GM23338 (cell line): ENCODE data around the gene USP21. TPM values are rescaled to one million over a fixed set of nuclear protein-coding genes. Genes with fewer than 3 reads are reported as not detected.

Experiments used
- ATAC-seq: fragments of 200-7000 bp; cut with Tn5 transposase; 3 replicates; pipeline ENCODE4 v1.9.1; 2020
- DNase-seq: peaks from one replicate; pipeline ENCODE4 v3.0.0-alpha.2; 2015; ENCODE audit warnings: low spot score
- H2AFZ ChIP-seq: fragments of 200-600 bp; sonication (generic); 2 replicates; pipeline ENCODE4 v1.8.0; 2016; ENCODE audit warnings: antibody characterized with exemption, mild to moderate bottlenecking, moderate library complexity
- H3F3A ChIP-seq: fragments of 200-600 bp; sonication (generic); replicated peaks from 2 replicates; pipeline ENCODE4 v1.8.0; 2017; ENCODE audit warnings: antibody characterized with exemption, mixed run types, low read depth
- H3K27ac ChIP-seq: fragments of 200-600 bp; sonication (generic); 2 replicates; pipeline ENCODE4 v1.6.1; 2016; ENCODE audit warnings: low read depth
- H3K27me3 ChIP-seq: fragments of 200-600 bp; sonication (generic); 2 replicates; pipeline ENCODE4 v1.8.0; 2016; ENCODE audit warnings: mild to moderate bottlenecking, mixed run types, moderate library complexity; ENCODE audit not compliant: insufficient read depth
- H3K36me3 ChIP-seq: fragments of 200-600 bp; sonication (generic); 2 replicates; pipeline ENCODE4 v1.8.0; 2016; ENCODE audit warnings: mild to moderate bottlenecking; ENCODE audit not compliant: insufficient read depth
- H3K4me1 ChIP-seq: fragments of 200-600 bp; sonication (generic); 2 replicates; pipeline ENCODE4 v1.8.0; 2016; ENCODE audit warnings: mild to moderate bottlenecking, moderate library complexity; ENCODE audit not compliant: insufficient read depth
- H3K4me2 ChIP-seq: fragments of 200-600 bp; sonication (generic); 2 replicates; pipeline ENCODE4 v1.7.1; 2017; ENCODE audit warnings: mixed run types
- H3K4me3 ChIP-seq: fragments of 200-600 bp; sonication (generic); 2 replicates; pipeline ENCODE4 v1.6.1; 2016; ENCODE audit warnings: mixed run types
- H3K79me2 ChIP-seq: fragments of 200-600 bp; sonication (generic); replicated peaks from 2 replicates; pipeline ENCODE4 v1.8.0; 2017; ENCODE audit warnings: mild to moderate bottlenecking; ENCODE audit not compliant: insufficient read depth
- H3K9me2 ChIP-seq: fragments of 200-600 bp; sonication (generic); 2 replicates; pipeline ENCODE4 v1.8.0; 2017; ENCODE audit not compliant: insufficient read depth
- H4K20me1 ChIP-seq: fragments of 200-600 bp; sonication (generic); replicated peaks from 2 replicates; pipeline ENCODE4 v1.8.0; 2017; ENCODE audit warnings: mild to moderate bottlenecking; ENCODE audit not compliant: insufficient read depth
- H3K27ac Mint-ChIP-seq: 2 replicates; pipeline ENCODE4 v1.8.0; 2020; ENCODE audit warnings: inconsistent platforms, mild to moderate bottlenecking, moderate library complexity, mixed read lengths
- H3K27me3 Mint-ChIP-seq: 3 replicates; pipeline ENCODE4 v1.8.0; 2022; ENCODE audit warnings: low read depth, mild to moderate bottlenecking, moderate library complexity, mixed read lengths, inconsistent platforms; ENCODE audit not compliant: insufficient read depth, poor library complexity
- H3K36me3 Mint-ChIP-seq: 3 replicates; pipeline ENCODE4 v1.8.0; 2021; ENCODE audit warnings: low read depth, mild to moderate bottlenecking, inconsistent platforms, moderate library complexity, mixed read lengths
- H3K4me1 Mint-ChIP-seq: 3 replicates; pipeline ENCODE4 v1.8.0; 2020; ENCODE audit warnings: mild to moderate bottlenecking, inconsistent platforms, mixed read lengths
- H3K4me3 Mint-ChIP-seq: 3 replicates; pipeline ENCODE4 v1.8.0; 2021; ENCODE audit warnings: moderate library complexity, mild to moderate bottlenecking, inconsistent platforms, mixed read lengths
- H3K9me3 Mint-ChIP-seq: 3 replicates; pipeline ENCODE4 v1.8.0; 2020; ENCODE audit warnings: moderate library complexity, mild to moderate bottlenecking, inconsistent platforms, mixed read lengths
- CREB1 ChIP-seq: fragments of 250-450 bp; sonication (Bioruptor Pico); IDR thresholded peaks from 2 replicates; pipeline ENCODE4 v1.5.0; 2020; ENCODE audit warnings: low read depth, mild to moderate bottlenecking, moderate library complexity
- CTCF ChIP-seq, 2 experiments: fragments of 200-600 bp in 1 of 2; sonication (generic) in 1 of 2; conservative IDR thresholded peaks; 2 replicates each; pipeline versions ENCODE4 v1.5.1 to v1.6.1; 2016 to 2017; ENCODE audit warnings: antibody characterized with exemption in 2 of 2, low read depth in 2 of 2, mild to moderate bottlenecking in 2 of 2, moderate library complexity in 1 of 2
- EZH2 ChIP-seq: fragments of 200-600 bp; sonication (generic); IDR thresholded peaks from one replicate; pipeline ENCODE4 v1.8.0; 2017; ENCODE audit warnings: antibody characterized with exemption, mild to moderate bottlenecking, low read depth; ENCODE audit not compliant: unreplicated experiment
- JUNB ChIP-seq: IDR thresholded peaks from one replicate; pipeline ENCODE4 v1.6.1; 2016; ENCODE audit warnings: antibody characterized with exemption; ENCODE audit not compliant: unreplicated experiment
- NANOG ChIP-seq: IDR thresholded peaks from 2 replicates; pipeline ENCODE4 v1.6.1; 2016; ENCODE audit warnings: antibody characterized with exemption, borderline replicate concordance
- STAT1 ChIP-seq: IDR thresholded peaks from one replicate; pipeline ENCODE4 v1.6.1; 2016; ENCODE audit warnings: antibody characterized with exemption; ENCODE audit not compliant: unreplicated experiment
- ZNF114 ChIP-seq: fragments of 250-450 bp; sonication (Bioruptor Pico); IDR thresholded peaks from 2 replicates; pipeline ENCODE4 v1.5.0; 2020; ENCODE audit warnings: mild to moderate bottlenecking, moderate library complexity
- ZNF331 ChIP-seq: fragments of 250-450 bp; sonication (Bioruptor Pico); IDR thresholded peaks from 2 replicates; pipeline ENCODE4 v1.5.0; 2020; ENCODE audit warnings: low read depth, mild to moderate bottlenecking, moderate library complexity
- ZNF462 ChIP-seq: fragments of 250-450 bp; sonication (Bioruptor Pico); IDR thresholded peaks from 2 replicates; pipeline ENCODE4 v1.5.0; 2020; ENCODE audit warnings: mild to moderate bottlenecking, moderate library complexity
- polyA plus RNA-seq: library from polyadenylated mRNA; unstranded; fragments of >200 nt; fragmentation: Nextera tagmentation; extraction: Ambion mirVana; gene quantifications from 2 replicates; pipeline ENCODE4 v1.2.1, GENCODE V29; 2016
- total RNA-seq: library from RNA; depleted of rRNA; stranded (reverse); fragments of >200 nt; shearing (Covaris generic); gene quantifications from 2 replicates; pipeline ENCODE4 v1.2.3, GENCODE V29; 2014
- TF ChIP-seq, protein P1 (sequence below): IDR thresholded peaks from 2 replicates; pipeline ENCODE4 v1.6.1; 2016; ENCODE audit warnings: antibody characterized with exemption
- TF ChIP-seq, protein P2 (sequence below): IDR thresholded peaks from one replicate; pipeline ENCODE4 v1.6.1; 2018; ENCODE audit warnings: antibody characterized with exemption; ENCODE audit not compliant: unreplicated experiment

USP21 gene
- total and polyA plus RNA-seq, 2 experiments from 2014 or later = 17.9 to 25.6 TPM

- peaks cover 11% of the 10 kb centered on the region; the same call in 2 of the 3 replicates for H3K36me3 Mint-ChIP-seq
- H3K79me2 ChIP-seq = no peaks in the 10 kb centered on the region
- H3K27ac ChIP-seq = no peak overlapping the region; the same call in 1 of the 2 replicates
- H3K4me1 Mint-ChIP-seq = peaks cover 17% of the 10 kb centered on the region
- DNase-seq (no peak), ATAC-seq (no peak)
- H3F3A ChIP-seq = 0 out of 2 replicates have a peak, but pooled peaks cover 3% of the 10 kb centered on the region
- H3K27me3 ChIP-seq = no peaks in the 10 kb centered on the region
- TF ChIP-seq CTCF (conservative IDR thresholded peaks at IDR 0.05; ENCODE audit: low read depth in 2 of 2) = no peak
- no peak for TF ChIP-seq CREB1 (CRISPR knock-in tag)
- TF ChIP-seq STAT1 = no peak
- TF ChIP-seq EZH2 = no peak
- no peak for TF ChIP-seq JUNB
- no peak for TF ChIP-seq ZNF331 (CRISPR knock-in tag)
- TF ChIP-seq, protein P1, sequence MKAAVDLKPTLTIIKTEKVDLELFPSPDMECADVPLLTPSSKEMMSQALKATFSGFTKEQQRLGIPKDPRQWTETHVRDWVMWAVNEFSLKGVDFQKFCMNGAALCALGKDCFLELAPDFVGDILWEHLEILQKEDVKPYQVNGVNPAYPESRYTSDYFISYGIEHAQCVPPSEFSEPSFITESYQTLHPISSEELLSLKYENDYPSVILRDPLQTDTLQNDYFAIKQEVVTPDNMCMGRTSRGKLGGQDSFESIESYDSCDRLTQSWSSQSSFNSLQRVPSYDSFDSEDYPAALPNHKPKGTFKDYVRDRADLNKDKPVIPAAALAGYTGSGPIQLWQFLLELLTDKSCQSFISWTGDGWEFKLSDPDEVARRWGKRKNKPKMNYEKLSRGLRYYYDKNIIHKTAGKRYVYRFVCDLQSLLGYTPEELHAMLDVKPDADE = no peak
- TF ChIP-seq ZNF462 (CRISPR knock-in tag) = no peak
- TF ChIP-seq, protein P2, sequence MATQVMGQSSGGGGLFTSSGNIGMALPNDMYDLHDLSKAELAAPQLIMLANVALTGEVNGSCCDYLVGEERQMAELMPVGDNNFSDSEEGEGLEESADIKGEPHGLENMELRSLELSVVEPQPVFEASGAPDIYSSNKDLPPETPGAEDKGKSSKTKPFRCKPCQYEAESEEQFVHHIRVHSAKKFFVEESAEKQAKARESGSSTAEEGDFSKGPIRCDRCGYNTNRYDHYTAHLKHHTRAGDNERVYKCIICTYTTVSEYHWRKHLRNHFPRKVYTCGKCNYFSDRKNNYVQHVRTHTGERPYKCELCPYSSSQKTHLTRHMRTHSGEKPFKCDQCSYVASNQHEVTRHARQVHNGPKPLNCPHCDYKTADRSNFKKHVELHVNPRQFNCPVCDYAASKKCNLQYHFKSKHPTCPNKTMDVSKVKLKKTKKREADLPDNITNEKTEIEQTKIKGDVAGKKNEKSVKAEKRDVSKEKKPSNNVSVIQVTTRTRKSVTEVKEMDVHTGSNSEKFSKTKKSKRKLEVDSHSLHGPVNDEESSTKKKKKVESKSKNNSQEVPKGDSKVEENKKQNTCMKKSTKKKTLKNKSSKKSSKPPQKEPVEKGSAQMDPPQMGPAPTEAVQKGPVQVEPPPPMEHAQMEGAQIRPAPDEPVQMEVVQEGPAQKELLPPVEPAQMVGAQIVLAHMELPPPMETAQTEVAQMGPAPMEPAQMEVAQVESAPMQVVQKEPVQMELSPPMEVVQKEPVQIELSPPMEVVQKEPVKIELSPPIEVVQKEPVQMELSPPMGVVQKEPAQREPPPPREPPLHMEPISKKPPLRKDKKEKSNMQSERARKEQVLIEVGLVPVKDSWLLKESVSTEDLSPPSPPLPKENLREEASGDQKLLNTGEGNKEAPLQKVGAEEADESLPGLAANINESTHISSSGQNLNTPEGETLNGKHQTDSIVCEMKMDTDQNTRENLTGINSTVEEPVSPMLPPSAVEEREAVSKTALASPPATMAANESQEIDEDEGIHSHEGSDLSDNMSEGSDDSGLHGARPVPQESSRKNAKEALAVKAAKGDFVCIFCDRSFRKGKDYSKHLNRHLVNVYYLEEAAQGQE = no peak
- TF ChIP-seq NANOG = no peak
- no peak for TF ChIP-seq ZNF114
- peaks cover 11% of the 10 kb centered on the region; the same call in 1 of the 2 replicates for H3K4me1 ChIP-seq
- H2AFZ ChIP-seq = no peak overlapping the region
- no peak overlapping the region for H3K27ac Mint-ChIP-seq
- no peak overlapping the region for H3K4me2 ChIP-seq
- peaks cover 5% of the 10 kb centered on the region for H3K27me3 Mint-ChIP-seq
- H4K20me1 ChIP-seq = no peaks in the 10 kb centered on the region
- no peaks in the 10 kb centered on the region for H3K9me3 Mint-ChIP-seq
- no peaks in the 10 kb centered on the region for H3K9me2 ChIP-seq
- no peak overlapping the region for H3K4me3 Mint-ChIP-seq
- no peak overlapping the region for H3K4me3 ChIP-seq
- no peaks in the 10 kb centered on the region for H3K36me3 ChIP-seq
Observed at GRCh38 chr1:161191971-161192370, 32.7 kb downstream of the USP21 start.
